HG03139 (cell line): Measurements from ENCODE around the gene NAALADL2.
"Not testable (repeated sequence)": the region's sequence is repeated elsewhere in the genome, so short reads cannot be mapped to it uniquely, and the experiment has no call there.

Experiments
- ATAC-seq: cut with Tn5 transposase; IDR thresholded peaks from one replicate; pipeline ENCODE4 v1.9.1; 2021; ENCODE audit not compliant: unreplicated experiment

The NAALADL2 gene

GRCh38 chr3:175726228-175726627, 867.1 kb downstream of the NAALADL2 start:
- no peak for ATAC-seq

- ATAC-seq = no peak
Measured at GRCh38 chr3:175728566-175728965, 869.4 kb downstream of the NAALADL2 start.

DNA sequence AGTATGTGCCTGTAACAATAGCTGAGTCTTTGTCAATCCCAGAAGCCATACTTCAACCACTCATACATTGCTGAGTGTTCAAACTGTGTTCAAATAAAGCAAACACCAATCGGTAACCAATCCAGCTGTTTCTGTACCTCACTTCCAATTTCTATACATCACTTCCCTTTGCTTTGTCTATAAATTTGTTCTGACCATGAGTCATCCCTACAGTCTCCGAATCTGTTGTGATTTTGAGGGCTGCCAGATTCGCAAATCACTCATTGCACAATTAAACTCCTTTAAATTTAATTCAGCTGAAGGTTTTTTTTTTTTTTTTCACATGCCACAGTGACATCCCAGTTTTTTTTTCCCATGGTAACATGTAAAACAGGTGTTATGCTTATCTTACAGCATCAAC, 870.3 kb downstream of the NAALADL2 start:
- ATAC-seq = no peak

- no peak for ATAC-seq
Measured at GRCh38 chr3:175731543-175731942, 872.4 kb downstream of the NAALADL2 start.

- ATAC-seq = no peak
Measured at GRCh38 chr3:175732017-175732416, 872.9 kb downstream of the NAALADL2 start.

- no peak for ATAC-seq
Measured at GRCh38 chr3:175735866-175736265, 876.7 kb downstream of the NAALADL2 start.

GRCh38 chr3:175737646-175738572, 878.8 kb downstream of the NAALADL2 start:
- no peak for ATAC-seq

DNA sequence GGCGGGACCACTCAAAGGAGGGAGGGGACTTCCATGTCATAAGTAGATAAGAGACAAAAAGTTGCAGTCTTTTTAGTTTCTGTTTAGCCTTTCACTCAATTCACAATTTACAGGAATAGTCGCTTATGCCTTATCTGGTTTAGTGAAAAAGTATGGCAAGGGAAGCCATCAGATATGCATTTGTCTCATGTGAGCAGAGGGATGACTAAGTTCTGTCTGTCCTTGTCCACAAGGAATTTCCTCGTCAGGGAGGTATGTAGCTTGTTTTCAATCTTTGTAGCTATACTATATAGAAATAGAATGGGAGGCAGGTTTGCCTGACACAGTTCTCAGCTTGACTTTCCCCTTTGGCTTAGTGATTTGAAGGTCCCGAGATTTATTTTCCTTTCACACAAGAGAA, 882.8 kb downstream of the NAALADL2 start:
- ATAC-seq = no peak

DNA sequence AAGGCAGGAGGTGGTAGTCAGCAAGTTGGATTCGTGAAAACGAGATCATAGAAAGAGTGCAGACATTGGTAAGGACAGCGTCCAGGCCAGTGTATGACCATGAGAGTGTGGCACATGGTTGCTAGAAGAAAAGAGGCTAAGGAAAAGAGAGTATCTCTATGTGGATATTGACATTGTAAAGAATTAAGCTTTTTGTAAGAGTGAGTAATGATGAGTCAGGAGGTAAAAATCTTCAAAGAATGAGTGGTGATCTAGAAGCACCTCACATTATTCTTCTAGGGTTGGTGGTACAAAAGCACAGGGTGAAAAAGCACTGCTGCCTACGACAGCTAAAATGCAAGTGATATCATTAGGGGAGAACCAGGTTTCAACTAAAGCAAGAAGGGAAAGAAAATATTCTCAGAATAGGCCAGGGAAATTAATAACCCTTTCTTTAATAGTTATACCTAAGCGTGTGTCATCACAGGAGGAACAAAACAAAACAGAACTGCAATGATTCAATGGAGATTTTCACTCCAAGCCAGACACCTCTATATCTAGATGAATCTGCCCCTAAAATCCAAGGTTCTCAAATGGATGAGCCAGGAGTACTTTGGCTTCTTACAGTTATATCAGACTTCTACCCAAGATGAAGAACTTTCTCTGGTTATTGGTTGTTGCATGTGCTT, 884.7 kb downstream of the NAALADL2 start:
- no peak for ATAC-seq

GRCh38 chr3:175746308-175746707, 887.2 kb downstream of the NAALADL2 start:
- ATAC-seq = no peak

GRCh38 chr3:175748087-175748730, 889.1 kb downstream of the NAALADL2 start:
- no peak for ATAC-seq

- ATAC-seq = no peak
Measured at GRCh38 chr3:175749981-175750380, 890.8 kb downstream of the NAALADL2 start.

DNA sequence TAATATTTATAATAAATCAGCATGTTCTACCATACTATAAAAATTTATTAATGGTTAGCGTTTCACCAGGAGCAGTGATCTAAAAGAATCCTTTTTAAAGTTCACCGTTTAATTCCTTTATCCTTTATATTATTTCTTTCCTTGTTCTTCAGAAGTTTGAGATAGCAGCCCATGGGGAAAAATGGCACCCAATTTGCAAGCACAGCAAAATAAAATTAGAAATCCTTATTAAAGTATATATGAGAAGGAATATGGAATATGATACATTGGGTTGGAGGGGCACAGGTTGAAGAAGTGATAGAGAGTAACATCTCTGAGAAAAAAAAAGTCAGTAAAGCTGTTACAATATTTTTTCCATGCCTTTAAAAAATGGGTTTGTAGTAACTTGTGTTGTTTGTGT, 892.0 kb downstream of the NAALADL2 start:
- no peak for ATAC-seq

GRCh38 chr3:175763948-175764347, 904.8 kb downstream of the NAALADL2 start:
- no peak for ATAC-seq

- no peak for ATAC-seq
Measured at GRCh38 chr3:175764722-175765121, 905.6 kb downstream of the NAALADL2 start.

DNA sequence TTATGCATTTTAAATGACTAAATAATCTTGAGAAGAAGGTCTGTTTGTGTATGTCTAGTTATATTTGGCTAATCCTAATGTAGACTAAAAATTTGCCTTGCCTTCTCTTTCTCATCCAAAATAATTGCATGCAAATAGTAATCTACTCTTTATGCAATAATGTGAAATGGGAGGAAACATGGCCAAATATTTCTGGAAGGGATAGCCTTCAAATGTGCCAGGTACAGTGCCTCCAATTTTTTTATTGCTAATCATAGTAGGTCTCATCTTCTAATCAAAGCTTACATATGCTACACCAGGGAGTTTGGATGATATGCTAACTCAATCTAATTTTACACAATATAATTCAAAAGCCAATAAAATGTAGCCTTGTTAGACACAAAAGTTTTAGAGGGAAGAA, 911.3 kb downstream of the NAALADL2 start:
- ATAC-seq = no peak

- no peak for ATAC-seq
Measured at GRCh38 chr3:175777495-175777894, 918.4 kb downstream of the NAALADL2 start.

DNA sequence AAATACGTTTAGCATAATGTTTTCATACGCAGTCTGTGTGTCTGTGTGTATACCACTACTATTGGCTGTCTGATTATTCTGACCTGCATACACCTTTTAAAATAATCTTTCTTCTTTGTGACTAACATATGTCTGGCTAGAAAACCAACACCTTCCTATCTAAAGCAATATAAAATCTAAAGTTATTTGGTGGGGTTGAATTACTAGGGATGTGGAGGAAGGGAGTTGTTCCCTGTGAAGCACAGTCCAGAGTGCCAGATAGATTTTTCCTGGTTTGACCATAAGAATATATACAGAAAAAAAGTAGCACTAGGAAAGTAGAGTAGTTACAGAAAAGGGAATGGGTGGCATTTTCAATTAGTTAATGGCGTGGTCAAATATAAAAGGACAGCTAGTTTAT, 918.8 kb downstream of the NAALADL2 start:
- ATAC-seq = no peak

- no peak for ATAC-seq
Measured at GRCh38 chr3:175778994-175779393, 919.9 kb downstream of the NAALADL2 start.

DNA sequence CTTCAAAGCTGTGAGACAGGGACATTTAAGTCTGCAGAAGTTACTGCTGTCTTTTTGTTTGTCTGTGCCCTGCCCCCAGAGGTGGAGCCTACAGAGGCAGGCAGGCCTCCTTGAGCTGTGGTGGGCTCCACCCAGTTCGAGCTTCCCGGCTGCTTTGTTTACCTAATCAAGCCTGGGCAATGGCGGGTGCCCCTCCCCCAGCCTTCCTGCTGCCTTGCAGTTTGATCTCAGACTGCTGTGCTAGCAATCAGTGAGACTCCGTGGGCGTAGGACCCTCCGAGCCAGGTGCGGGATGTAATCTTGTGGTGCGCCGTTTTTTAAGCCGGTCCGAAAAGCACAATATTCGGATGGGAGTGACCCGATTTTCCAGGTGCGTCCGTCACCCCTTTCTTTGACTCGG, 928.0 kb downstream of the NAALADL2 start:
- not testable (repeated sequence) for ATAC-seq

- ATAC-seq = no peak
Measured at GRCh38 chr3:175792245-175792644, 933.1 kb downstream of the NAALADL2 start.

DNA sequence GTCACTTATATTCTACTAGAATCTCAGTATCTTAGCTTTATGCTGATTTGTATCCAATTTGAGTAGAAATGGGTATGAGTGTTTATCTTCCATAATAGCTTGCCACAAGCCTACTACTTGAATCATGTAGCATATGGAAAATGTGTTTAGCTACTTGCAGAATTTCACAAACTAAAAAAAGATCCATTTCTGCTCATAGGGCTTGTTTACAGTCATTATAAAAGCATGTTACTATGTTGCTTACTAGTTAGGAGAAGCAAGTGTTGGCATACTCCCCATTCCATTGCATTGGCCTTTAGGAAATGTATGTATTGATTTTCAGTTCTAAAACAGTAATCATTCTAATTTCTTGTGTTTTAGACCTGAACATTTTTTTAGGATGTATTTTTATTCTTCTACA, 939.2 kb downstream of the NAALADL2 start:
- ATAC-seq = no peak
